H9 (cell line): ENCODE results near the gene PDE4B. TPM values are rescaled to one million over a fixed set of nuclear protein-coding genes. Genes with fewer than 3 reads are reported as not detected.

Source experiments
- DNase-seq: peaks from one replicate; pipeline ENCODE4 v3.0.0-alpha.2; 2017
- H2AFZ ChIP-seq: one replicate; pipeline ENCODE4 v1.6.1; 2013; ENCODE audit warnings: mild to moderate bottlenecking, low read length, control low read depth, moderate library complexity
- H2AK5ac ChIP-seq: 2 replicates; pipeline ENCODE4 v1.6.1; 2013; ENCODE audit warnings: low read length, control low read depth, mixed read lengths; ENCODE audit not compliant: insufficient read length
- H2BK120ac ChIP-seq: one replicate; pipeline ENCODE4 v1.6.1; 2013; ENCODE audit warnings: low read depth, mild to moderate bottlenecking, low read length, control low read depth, inconsistent platforms; ENCODE audit not compliant: poor library complexity, severe bottlenecking
- H2BK12ac ChIP-seq: 2 replicates; pipeline ENCODE4 v1.6.1; 2013; ENCODE audit warnings: low read length, control low read depth, mixed read lengths, low read depth; ENCODE audit not compliant: insufficient read length
- H2BK15ac ChIP-seq: 2 replicates; pipeline ENCODE4 v1.6.1; 2013; ENCODE audit warnings: low read depth, low read length, control low read depth
- H2BK20ac ChIP-seq: one replicate; pipeline ENCODE4 v1.6.1; 2013; ENCODE audit warnings: low read depth, mild to moderate bottlenecking, low read length, control low read depth, inconsistent platforms; ENCODE audit not compliant: poor library complexity, severe bottlenecking
- H2BK5ac ChIP-seq: 2 replicates; pipeline ENCODE4 v1.6.1; 2013; ENCODE audit warnings: low read length, control low read depth, mixed read lengths; ENCODE audit not compliant: insufficient read length
- H3K14ac ChIP-seq: 2 replicates; pipeline ENCODE4 v1.6.1; 2013; ENCODE audit warnings: low read length, control low read depth; ENCODE audit not compliant: insufficient read depth
- H3K18ac ChIP-seq: 2 replicates; pipeline ENCODE4 v1.6.1; 2013; ENCODE audit warnings: low read depth, mild to moderate bottlenecking, mixed read lengths, low read length, control low read depth; ENCODE audit not compliant: insufficient read length
- H3K23ac ChIP-seq: 2 replicates; pipeline ENCODE4 v1.6.1; 2013; ENCODE audit warnings: low read length, control low read depth, mixed read lengths, low read depth; ENCODE audit not compliant: insufficient read length
- H3K23me2 ChIP-seq: 2 replicates; pipeline ENCODE4 v1.6.1; 2013; ENCODE audit warnings: low read depth, mild to moderate bottlenecking, mixed read lengths, low read length, control low read depth; ENCODE audit not compliant: insufficient read length, poor library complexity, severe bottlenecking
- H3K27ac ChIP-seq: 2 replicates; pipeline ENCODE4 v1.5.1; 2013; ENCODE audit warnings: low read length, control low read depth, mixed read lengths, low read depth; ENCODE audit not compliant: insufficient read length
- H3K27me3 ChIP-seq: 2 replicates; pipeline ENCODE4 v1.6.1; 2013; ENCODE audit warnings: low read length, control low read depth, inconsistent platforms; ENCODE audit not compliant: insufficient read depth
- H3K4ac ChIP-seq: 2 replicates; pipeline ENCODE4 v1.6.1; 2013; ENCODE audit warnings: low read depth, mild to moderate bottlenecking, control low read depth, inconsistent platforms, low read length, moderate library complexity
- H3K4me1 ChIP-seq: 2 replicates; pipeline ENCODE4 v1.6.1; 2013; ENCODE audit warnings: low read length, control low read depth, inconsistent platforms; ENCODE audit not compliant: insufficient read depth
- H3K4me2 ChIP-seq: 2 replicates; pipeline ENCODE4 v1.6.1; 2013; ENCODE audit warnings: low read length, control low read depth, mixed read lengths; ENCODE audit not compliant: insufficient read length, insufficient read depth
- H3K56ac ChIP-seq: 2 replicates; pipeline ENCODE4 v1.6.1; 2013; ENCODE audit warnings: low read depth, mild to moderate bottlenecking, mixed read lengths, low read length, control low read depth; ENCODE audit not compliant: insufficient read length
- H3K79me1 ChIP-seq: 2 replicates; pipeline ENCODE4 v1.6.1; 2013; ENCODE audit warnings: low read depth, mild to moderate bottlenecking, moderate library complexity, low read length, control low read depth, inconsistent platforms; ENCODE audit not compliant: insufficient read depth, poor library complexity, severe bottlenecking
- H3K79me2 ChIP-seq: 2 replicates; pipeline ENCODE4 v1.6.1; 2013; ENCODE audit warnings: low read length, control low read depth, inconsistent platforms; ENCODE audit not compliant: insufficient read depth
- H3K9ac ChIP-seq: 2 replicates; pipeline ENCODE4 v1.6.1; 2013; ENCODE audit warnings: low read length, control low read depth, mixed read lengths; ENCODE audit not compliant: insufficient read length; ENCODE audit errors: extremely low read depth
- H3K9me3 ChIP-seq: one replicate; pipeline ENCODE4 v1.6.1; 2013; ENCODE audit warnings: low read depth, low read length, inconsistent platforms; ENCODE audit not compliant: control insufficient read depth
- H3T11ph ChIP-seq: one replicate; pipeline ENCODE4 v1.6.1; 2013; ENCODE audit warnings: mild to moderate bottlenecking, low read length, control low read depth, inconsistent platforms
- H4K20me1 ChIP-seq: one replicate; pipeline ENCODE4 v1.6.1; 2013; ENCODE audit not compliant: control insufficient read depth, insufficient read length, insufficient read depth
- H4K5ac ChIP-seq: 2 replicates; pipeline ENCODE4 v1.6.1; 2013; ENCODE audit warnings: low read depth, mild to moderate bottlenecking, mixed read lengths, low read length, control low read depth; ENCODE audit not compliant: insufficient read length
- H4K8ac ChIP-seq: replicated peaks from 2 replicates; pipeline ENCODE4 v1.6.1; 2013; ENCODE audit warnings: low read length, control low read depth, mixed read lengths, low read depth; ENCODE audit not compliant: insufficient read length
- H4K91ac ChIP-seq: 2 replicates; pipeline ENCODE4 v1.6.1; 2013; ENCODE audit warnings: low read depth, mild to moderate bottlenecking, moderate library complexity, mixed read lengths, low read length, control low read depth; ENCODE audit not compliant: insufficient read length
- H3K27ac Mint-ChIP-seq, 3 experiments: 2 replicates in 2 of 3; 3 replicates in 1 of 3; pipeline ENCODE4 v1.8.0; 2020 to 2021; ENCODE audit warnings: mixed read lengths in 3 of 3, mild to moderate bottlenecking in 1 of 3, moderate library complexity in 1 of 3
- H3K27me3 Mint-ChIP-seq: 2 replicates; pipeline ENCODE4 v1.8.0; 2021; ENCODE audit warnings: low read depth, mild to moderate bottlenecking, moderate library complexity, mixed read lengths
- H3K36me3 Mint-ChIP-seq, 3 experiments: 2 replicates in 2 of 3; 3 replicates in 1 of 3; pipeline ENCODE4 v1.8.0; 2020 to 2021; ENCODE audit warnings: low read depth in 3 of 3, mixed read lengths in 3 of 3; ENCODE audit not compliant: insufficient read depth in 1 of 3
- H3K4me1 Mint-ChIP-seq, 2 experiments: 2 replicates each; pipeline ENCODE4 v1.8.0; 2020; ENCODE audit warnings: mixed read lengths in 2 of 2
- H3K4me3 Mint-ChIP-seq, 2 experiments: 2 replicates in 1 of 2; 3 replicates in 1 of 2; pipeline ENCODE4 v1.8.0; 2020 to 2021; ENCODE audit warnings: mild to moderate bottlenecking in 2 of 2, mixed read lengths in 2 of 2, moderate library complexity in 1 of 2
- H3K9me3 Mint-ChIP-seq, 2 experiments: 2 replicates in 1 of 2; 3 replicates in 1 of 2; pipeline ENCODE4 v1.8.0; 2020; ENCODE audit warnings: mild to moderate bottlenecking in 2 of 2, mixed read lengths in 2 of 2, moderate library complexity in 1 of 2
- WGBS: extraction: QIAGEN DNeasy Blood & Tissue Kit; methylation state at CpG from one replicate; pipeline ENCODE4 v1.1.7; 2013; ENCODE audit warnings: missing lambda C conversion rate, low lambda C conversion rate, mixed read lengths; ENCODE audit not compliant: insufficient read length; ENCODE audit errors: extremely low coverage; 5-methylcytosine and 5-hydroxymethylcytosine counted together
- total RNA-seq: library from RNA; stranded (reverse); gene quantifications from 2 replicates; pipeline ENCODE4 v1.2.1, GENCODE V29; 2021
- TF ChIP-seq, protein P1 (sequence below): fragments of 200-600 bp; sonication (generic); conservative IDR thresholded peaks from 3 replicates; pipeline ENCODE4 v1.8.0; 2021; ENCODE audit warnings: antibody characterized with exemption, mild to moderate bottlenecking

Gene PDE4B
- total RNA-seq, 1 experiment from 2014 or later, result 19.8 TPM

GRCh38 chr1:66332548-66332901 is 539.8 kb downstream of the PDE4B start:
- Histone ChIP-seq H3K79me1 (peaks cover 4% of the 10 kb centered on the region), H3K23ac (no peak overlapping the region), H3K9ac (peak overlapping the region; percentile 69), H3K27ac (no peak overlapping the region), H3T11ph (no peak overlapping the region), H3K27me3 (no peaks in the 10 kb centered on the region), H4K8ac (no peak overlapping the region), H3K14ac (0 out of 2 replicates have a peak overlapping the region, but pooled peaks have one; percentile 1), H2BK120ac (no peak overlapping the region), H3K4me2 (peak overlapping the region; percentile 75), H2BK15ac (no peak overlapping the region), H3K4ac (no peak overlapping the region), H3K18ac (no peak overlapping the region), H3K4me1 (peaks cover 11% of the 10 kb centered on the region; the same call in 1 of the 2 replicates), H2BK20ac (no peak overlapping the region), H3K9me3 (no peaks in the 10 kb centered on the region), H4K5ac (no peak overlapping the region), H2BK12ac (no peak overlapping the region), H3K56ac (no peak overlapping the region), H2BK5ac (no peak overlapping the region), H2AK5ac (no peak overlapping the region), H4K91ac (no peak overlapping the region), H3K79me2 (peaks cover 12% of the 10 kb centered on the region; the same call in 1 of the 2 replicates), H2AFZ (peak overlapping the region; percentile 50), H4K20me1 (no peaks in the 10 kb centered on the region), H3K23me2 (peaks cover 3% of the 10 kb centered on the region)
- no CpG with 5 or more reads among the region's 2 CpGs for WGBS
- peak overlapping the region; percentile 81 to 82 for H3K4me3 Mint-ChIP-seq
- DNase-seq, result no peak
- TF ChIP-seq, protein P1, sequence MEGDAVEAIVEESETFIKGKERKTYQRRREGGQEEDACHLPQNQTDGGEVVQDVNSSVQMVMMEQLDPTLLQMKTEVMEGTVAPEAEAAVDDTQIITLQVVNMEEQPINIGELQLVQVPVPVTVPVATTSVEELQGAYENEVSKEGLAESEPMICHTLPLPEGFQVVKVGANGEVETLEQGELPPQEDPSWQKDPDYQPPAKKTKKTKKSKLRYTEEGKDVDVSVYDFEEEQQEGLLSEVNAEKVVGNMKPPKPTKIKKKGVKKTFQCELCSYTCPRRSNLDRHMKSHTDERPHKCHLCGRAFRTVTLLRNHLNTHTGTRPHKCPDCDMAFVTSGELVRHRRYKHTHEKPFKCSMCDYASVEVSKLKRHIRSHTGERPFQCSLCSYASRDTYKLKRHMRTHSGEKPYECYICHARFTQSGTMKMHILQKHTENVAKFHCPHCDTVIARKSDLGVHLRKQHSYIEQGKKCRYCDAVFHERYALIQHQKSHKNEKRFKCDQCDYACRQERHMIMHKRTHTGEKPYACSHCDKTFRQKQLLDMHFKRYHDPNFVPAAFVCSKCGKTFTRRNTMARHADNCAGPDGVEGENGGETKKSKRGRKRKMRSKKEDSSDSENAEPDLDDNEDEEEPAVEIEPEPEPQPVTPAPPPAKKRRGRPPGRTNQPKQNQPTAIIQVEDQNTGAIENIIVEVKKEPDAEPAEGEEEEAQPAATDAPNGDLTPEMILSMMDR, result no peak
- H3K4me1 Mint-ChIP-seq, result peaks cover 54 to 61% of the 10 kb centered on the region in 2 experiments
- peaks cover 0 to 3% (median 2%) of the 10 kb centered on the region in 3 experiments; a peak in 2 of 7 replicates for H3K36me3 Mint-ChIP-seq
- H3K27me3 Mint-ChIP-seq, result no peaks in the 10 kb centered on the region
- H3K9me3 Mint-ChIP-seq, result no peaks in the 10 kb centered on the region
- H3K27ac Mint-ChIP-seq, result peak overlapping the region in 1 of 3 experiments; percentile 89; a peak in 2 of 7 replicates
